Mucosa of descending colon (tissue), 3 donors: ENCODE results near the gene INO80C. TPM values are rescaled to one million over a fixed set of nuclear protein-coding genes. Genes with fewer than 3 reads are reported as not detected.

Source experiments
- ATAC-seq: fragments of 200-7000 bp; cut with Tn5 transposase; one replicate; pipeline ENCODE4 v1.9.1; 2020; ENCODE audit warnings: mild to moderate bottlenecking, moderate library complexity
- DNase-seq, 3 donors: peaks; one replicate each; pipeline ENCODE4 v3.0.0-alpha.2; 2020
- H3K36me3 ChIP-seq: fragments of 200-600 bp; one replicate; pipeline ENCODE4 v1.8.0; 2021; ENCODE audit warnings: low read depth, mild to moderate bottlenecking
- H3K4me1 ChIP-seq: fragments of 200-600 bp; one replicate; pipeline ENCODE4 v1.8.0; 2021; ENCODE audit warnings: low read depth, mild to moderate bottlenecking
- H3K4me3 ChIP-seq: fragments of 200-600 bp; one replicate; pipeline ENCODE4 v1.8.0; 2021; ENCODE audit warnings: mild to moderate bottlenecking
- H3K9me3 ChIP-seq: fragments of 200-600 bp; one replicate; pipeline ENCODE4 v1.8.0; 2021; ENCODE audit warnings: mild to moderate bottlenecking
- intact Hi-C, 2 donors: fragments of 100-400 bp; cut with DNase I in 1 of 2; cut with micrococcal nuclease in 1 of 2; formaldehyde crosslinking; loops; one replicate each; pipeline versions ENCODE4 v1.11.0 to v1.11.1; 2022; cut with DNase I, micrococcal nuclease
- total RNA-seq, 3 donors: library from RNA; stranded (reverse); fragmentation: NEBNext Ultra II Directional in 2 of 3; extraction: Animal tissue kit (Norgen Biotek cat#: 25700) in 2 of 3; gene quantifications; one replicate each; pipeline versions ENCODE4 v1.2.1 to v1.2.4, GENCODE V29; 2021 to 2023
- TF ChIP-seq, protein P1 (sequence below): fragments of 200-600 bp; IDR thresholded peaks from one replicate; pipeline ENCODE4 v1.8.0; 2022; ENCODE audit warnings: antibody characterized with exemption, mild to moderate bottlenecking
- donor health status: DM: no; HTN: no; CAD: no; lungs with moderate emphysema.
- donor health status: DM: no; HTN: no; CAD: no.
- donor health status: DM: no; HTN: yes; CAD: no.

INO80C gene
- total RNA-seq, 3 donors from 2014 or later, result 28.0 to 46.7 (median 32.2) TPM

- no peaks in the 10 kb centered on the region for H3K36me3 ChIP-seq
- ATAC-seq, result no peak
- DNase-seq, result no peak
- H3K9me3 ChIP-seq, result no peaks in the 10 kb centered on the region
- TF ChIP-seq, protein P1, sequence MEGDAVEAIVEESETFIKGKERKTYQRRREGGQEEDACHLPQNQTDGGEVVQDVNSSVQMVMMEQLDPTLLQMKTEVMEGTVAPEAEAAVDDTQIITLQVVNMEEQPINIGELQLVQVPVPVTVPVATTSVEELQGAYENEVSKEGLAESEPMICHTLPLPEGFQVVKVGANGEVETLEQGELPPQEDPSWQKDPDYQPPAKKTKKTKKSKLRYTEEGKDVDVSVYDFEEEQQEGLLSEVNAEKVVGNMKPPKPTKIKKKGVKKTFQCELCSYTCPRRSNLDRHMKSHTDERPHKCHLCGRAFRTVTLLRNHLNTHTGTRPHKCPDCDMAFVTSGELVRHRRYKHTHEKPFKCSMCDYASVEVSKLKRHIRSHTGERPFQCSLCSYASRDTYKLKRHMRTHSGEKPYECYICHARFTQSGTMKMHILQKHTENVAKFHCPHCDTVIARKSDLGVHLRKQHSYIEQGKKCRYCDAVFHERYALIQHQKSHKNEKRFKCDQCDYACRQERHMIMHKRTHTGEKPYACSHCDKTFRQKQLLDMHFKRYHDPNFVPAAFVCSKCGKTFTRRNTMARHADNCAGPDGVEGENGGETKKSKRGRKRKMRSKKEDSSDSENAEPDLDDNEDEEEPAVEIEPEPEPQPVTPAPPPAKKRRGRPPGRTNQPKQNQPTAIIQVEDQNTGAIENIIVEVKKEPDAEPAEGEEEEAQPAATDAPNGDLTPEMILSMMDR, result no peak
- H3K4me3 ChIP-seq, result no peak overlapping the region
- intact Hi-C loops, result no loop called here
- H3K4me1 ChIP-seq, result peaks cover 3% of the 10 kb centered on the region
Measured at GRCh38 chr18:35500113-35500512, 2.4 kb upstream of the INO80C start.

DNA sequence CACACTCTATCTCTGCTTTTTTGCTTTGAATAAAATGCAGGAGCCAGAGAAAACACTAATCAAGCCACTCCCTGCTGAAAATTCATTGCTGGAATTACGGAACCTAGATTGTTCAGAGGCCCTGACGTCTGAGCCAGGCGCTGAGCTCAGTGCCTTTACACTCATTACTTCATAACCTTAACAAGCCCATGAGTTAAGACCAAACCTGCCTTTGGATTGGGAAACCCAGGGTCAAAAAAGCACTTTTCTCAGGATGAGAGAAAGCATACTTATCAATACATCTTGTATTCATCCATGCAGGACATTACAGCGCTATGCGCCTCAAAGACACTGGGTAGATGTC, 762 bp downstream of the INO80C start:
- intact Hi-C loops, result no loop called here
- H3K36me3 ChIP-seq, result no peaks in the 10 kb centered on the region
- H3K4me1 ChIP-seq, result peaks cover 3% of the 10 kb centered on the region
- H3K4me3 ChIP-seq, result peak overlapping the region; percentile 46
- no peaks in the 10 kb centered on the region for H3K9me3 ChIP-seq
- DNase-seq, result peak in 1 of 3 donors; percentile 61
- ATAC-seq, result peak; percentile 58
- TF ChIP-seq, protein P1, result no peak

DNA sequence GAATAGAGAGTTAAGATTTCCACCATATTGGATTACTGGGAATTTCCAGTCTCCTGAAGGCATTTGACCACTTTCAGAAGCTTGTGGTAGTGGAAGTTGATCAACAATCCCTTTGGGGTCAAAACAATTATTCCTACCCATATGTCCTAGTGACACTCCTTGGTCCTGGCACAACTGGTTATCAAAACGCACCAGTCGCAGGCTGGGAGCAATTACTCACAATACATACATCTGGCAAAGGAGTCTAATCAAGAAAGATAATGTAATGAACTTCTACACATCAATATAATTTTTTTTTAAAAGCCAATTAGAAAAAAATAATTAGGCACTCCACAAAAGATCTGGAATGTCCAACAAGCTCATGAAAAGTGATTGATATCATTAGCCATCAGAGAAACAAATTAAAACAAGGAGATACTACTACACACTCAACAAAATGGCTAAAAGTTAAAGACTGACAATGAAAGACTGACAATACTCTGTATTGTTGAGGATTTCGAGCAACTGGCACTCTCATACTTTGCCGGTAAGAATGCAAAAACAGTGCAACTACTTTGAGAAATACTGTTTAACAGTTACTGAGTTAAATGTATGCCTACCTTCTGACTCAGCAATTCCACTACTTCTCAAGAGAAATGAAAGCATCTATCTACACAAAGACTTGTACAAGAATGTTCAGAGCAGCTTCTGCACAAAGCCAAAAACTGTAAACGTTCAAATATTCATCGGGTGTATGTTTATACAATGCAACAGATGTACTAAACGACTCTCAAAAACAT, 2.0 kb downstream of the INO80C start:
- peaks cover 3% of the 10 kb centered on the region for H3K4me1 ChIP-seq
- intact Hi-C loops, result no loop called here
- no peaks in the 10 kb centered on the region for H3K9me3 ChIP-seq
- TF ChIP-seq, protein P1, result no peak
- H3K4me3 ChIP-seq, result no peak overlapping the region
- H3K36me3 ChIP-seq, result no peaks in the 10 kb centered on the region
- DNase-seq, result no peak
- ATAC-seq, result no peak

DNA sequence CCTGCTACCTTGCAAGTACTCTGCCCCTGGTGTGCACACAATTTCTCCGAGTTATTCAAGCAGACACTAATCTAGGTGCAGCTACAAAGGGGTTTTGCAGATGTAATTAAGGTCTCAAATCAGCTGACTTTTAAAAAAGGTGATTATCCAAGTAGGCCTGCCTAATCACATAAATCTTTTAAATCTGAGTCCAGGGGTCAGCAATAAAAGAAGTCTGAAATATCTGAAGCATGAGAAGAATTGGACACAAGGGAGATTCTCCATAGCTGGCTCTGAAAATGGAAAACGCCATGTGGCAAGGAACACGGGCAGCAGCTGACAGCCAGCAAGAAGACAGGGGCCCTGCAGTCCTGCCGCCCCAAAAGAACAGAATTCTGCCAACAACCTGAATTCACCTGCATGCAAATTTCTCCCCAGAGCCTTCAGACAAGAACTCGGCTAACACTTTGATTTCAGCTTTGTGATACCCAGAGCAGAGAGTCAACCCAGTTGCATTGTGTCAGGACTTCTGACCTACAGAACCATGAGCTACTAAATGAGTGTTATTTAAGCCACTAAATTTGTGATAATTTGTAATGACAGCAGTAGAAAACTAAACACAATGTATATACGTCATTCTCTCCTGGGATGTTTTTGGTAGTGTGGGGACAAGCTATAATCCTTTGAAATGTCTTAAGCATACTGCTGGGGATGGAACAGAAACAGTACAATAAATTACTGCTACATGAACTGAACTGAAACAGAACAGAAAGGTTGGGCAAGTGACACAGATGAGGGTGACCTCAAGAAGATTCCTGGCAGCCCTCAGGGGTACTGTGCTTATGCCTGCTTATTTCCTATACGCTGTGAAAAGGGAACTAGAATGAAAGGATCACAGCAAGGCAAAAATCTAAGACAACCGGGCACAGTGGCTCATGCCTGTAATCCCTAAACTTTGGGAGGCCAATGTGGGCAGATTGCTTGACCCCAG, 3.2 kb downstream of the INO80C start:
- intact Hi-C loops, result no loop called here
- Histone ChIP-seq H3K9me3 (no peaks in the 10 kb centered on the region), H3K4me3 (no peak overlapping the region), H3K4me1 (peaks cover 13% of the 10 kb centered on the region), H3K36me3 (no peaks in the 10 kb centered on the region)
- DNase-seq (no peak), ATAC-seq (no peak)
- TF ChIP-seq, protein P1, result no peak

GRCh38 chr18:35491700-35492077, 6.1 kb downstream of the INO80C start:
- H3K36me3 ChIP-seq, result no peaks in the 10 kb centered on the region
- ATAC-seq (peak; percentile 64), DNase-seq (no peak)
- H3K9me3 ChIP-seq, result no peaks in the 10 kb centered on the region
- intact Hi-C loops, result no loop called here
- TF ChIP-seq, protein P1, result no peak
- no peak overlapping the region for H3K4me3 ChIP-seq
- peaks cover 20% of the 10 kb centered on the region for H3K4me1 ChIP-seq
